HepG2 (cell line): Measurements from ENCODE around the gene ALCAM. TPM values are rescaled to one million over a fixed set of nuclear protein-coding genes. Genes with fewer than 3 reads are reported as not detected.

Experiments
- ATAC-seq: fragments of 200-7000 bp; cut with Tn5 transposase; 3 replicates; pipeline ENCODE4 v1.9.1; 2020; ENCODE audit warnings: mild to moderate bottlenecking, moderate library complexity
- BruUV-seq: library from RNA; stranded (reverse); fragments of 400-500 nt; replicated peaks from 2 replicates; lab custom pipeline; 2021; lab: Mats Ljungman, UMichigan
- CTCF ChIA-PET: fragments of 300-600 bp; formaldehyde crosslinking; extraction: SDS; loops from one replicate; lab custom pipeline; 2021; ENCODE audit warnings: low total read pairs, inconsistent platforms, low intra/inter-chr PET ratio; lab: Yijun Ruan, JAX
- POLR2A ChIA-PET: fragments of 350-600 bp; sonication (Branson Sonifier 250); formaldehyde crosslinking; loops from one replicate; lab custom pipeline; 2020; ENCODE audit warnings: antibody characterized with exemption, inconsistent platforms; lab: Yijun Ruan, JAX
- DNase-seq: peaks from one replicate; pipeline ENCODE4 v3.0.0-alpha.2; 2015; ENCODE audit warnings: low spot score
- FAIRE-seq: peaks from 3 replicates; lab custom pipeline; 2011; peaks lifted over from hg19 to GRCh38; lab: Jason Lieb, UNC
- H2AFZ ChIP-seq: one replicate; pipeline ENCODE4 v1.6.1; 2011; ENCODE audit warnings: low read length, inconsistent platforms
- H3K27ac ChIP-seq: fragments of 300-600 bp; 3 replicates; pipeline ENCODE4 v1.8.0; 2011; ENCODE audit warnings: mixed run types, mild to moderate bottlenecking, mixed read lengths, low read length, inconsistent platforms; ENCODE audit not compliant: insufficient read depth; ENCODE audit errors: extremely low read length
- H3K27me3 ChIP-seq, 2 experiments: fragments of 200-600 bp in 1 of 2; 2 replicates in 1 of 2; 3 replicates in 1 of 2; pipeline versions ENCODE4 v1.6.0 to v1.8.0; 2011; ENCODE audit warnings: low read length in 2 of 2, mild to moderate bottlenecking in 2 of 2, moderate library complexity in 2 of 2, inconsistent platforms in 1 of 2; ENCODE audit not compliant: insufficient read depth in 2 of 2, control insufficient read depth in 1 of 2
- H3K36me3 ChIP-seq, 2 experiments: fragments of 200-600 bp in 1 of 2; replicated peaks in 1 of 2; 2 replicates in 1 of 2; 3 replicates in 1 of 2; pipeline versions ENCODE4 v1.5.1 to v1.8.0; 2011; ENCODE audit warnings: low read length in 2 of 2, inconsistent platforms in 1 of 2; ENCODE audit not compliant: insufficient read depth in 2 of 2, control insufficient read depth in 1 of 2
- H3K4me1 ChIP-seq: 2 replicates; pipeline ENCODE4 v1.5.1; 2012; ENCODE audit warnings: low read length, inconsistent platforms; ENCODE audit not compliant: insufficient read depth
- H3K4me2 ChIP-seq: 2 replicates; pipeline ENCODE4 v1.6.0; 2011; ENCODE audit warnings: low read depth, low read length, inconsistent platforms
- H3K4me3 ChIP-seq, 3 experiments: fragments of 200-600 bp in 1 of 3; sonication (generic), shearing (Covaris generic) in 1 of 3; replicated peaks in 1 of 3; 2 replicates each; pipeline ENCODE4 v1.5.1; 2011 to 2016; ENCODE audit warnings: low read length in 3 of 3, inconsistent platforms in 2 of 3, low read depth in 2 of 3, mild to moderate bottlenecking in 2 of 3, control low read depth in 1 of 3, mixed read lengths in 1 of 3; ENCODE audit not compliant: insufficient read depth in 1 of 3
- H3K79me2 ChIP-seq: one replicate; pipeline ENCODE4 v1.6.1; 2011; ENCODE audit warnings: low read length, inconsistent platforms; ENCODE audit not compliant: insufficient read depth
- H3K9ac ChIP-seq: 2 replicates; pipeline ENCODE4 v1.6.0; 2011; ENCODE audit warnings: mild to moderate bottlenecking, low read depth, low read length, inconsistent platforms; ENCODE audit not compliant: insufficient read depth
- H3K9me3 ChIP-seq: 2 replicates; pipeline ENCODE4 v1.5.1; 2012; ENCODE audit warnings: mild to moderate bottlenecking, low read length
- H4K20me1 ChIP-seq: 2 replicates; pipeline ENCODE4 v1.6.0; 2011; ENCODE audit warnings: inconsistent platforms, mild to moderate bottlenecking, low read length, moderate library complexity; ENCODE audit not compliant: insufficient read depth
- CAMTA2 ChIP-seq: sonication (generic); formaldehyde crosslinking; IDR thresholded peaks from 2 replicates; pipeline ENCODE4 v1.4.0; 2020; ENCODE audit warnings: mild to moderate bottlenecking, missing genetic modification reagents, borderline replicate concordance
- KLF11 ChIP-seq: IDR thresholded peaks from 2 replicates; pipeline ENCODE4 v1.6.1; 2016; ENCODE audit warnings: missing compliant biosample characterization
- MAFF ChIP-seq: IDR thresholded peaks from 2 replicates; pipeline ENCODE4 v1.6.1; 2011; ENCODE audit warnings: low read depth, low read length, improper control_type of control experiment
- MAFK ChIP-seq, 2 experiments: IDR thresholded peaks in 1 of 2; conservative IDR thresholded peaks in 1 of 2; 2 replicates each; pipeline ENCODE4 v1.6.1; 2011; ENCODE audit warnings: improper control_type of control experiment in 2 of 2, low read length in 2 of 2
- NFE2L2 ChIP-seq: fragments of 150-350 bp; IDR thresholded peaks from 2 replicates; pipeline ENCODE4 v1.6.1; 2014; ENCODE audit warnings: low read length
- ZNF121 ChIP-seq: sonication (generic); formaldehyde crosslinking; IDR thresholded peaks from 2 replicates; pipeline ENCODE4 v1.5.0; 2020; ENCODE audit warnings: mild to moderate bottlenecking, missing genetic modification reagents
- ZNF232 ChIP-seq: sonication (generic); formaldehyde crosslinking; IDR thresholded peaks from 2 replicates; pipeline ENCODE4 v1.4.0; 2020; ENCODE audit warnings: missing genetic modification reagents, borderline replicate concordance
- ZNF552 ChIP-seq: sonication (generic); formaldehyde crosslinking; IDR thresholded peaks from 2 replicates; pipeline ENCODE4 v1.9.0; 2022; ENCODE audit warnings: missing genetic modification reagents, mild to moderate bottlenecking, borderline replicate concordance
- ZNF737 ChIP-seq: sonication (generic); formaldehyde crosslinking; IDR thresholded peaks from 2 replicates; pipeline ENCODE4 v1.5.0; 2020; ENCODE audit warnings: missing genetic modification reagents, mild to moderate bottlenecking, borderline replicate concordance
- ZNF747 ChIP-seq: sonication (generic); formaldehyde crosslinking; IDR thresholded peaks from 2 replicates; pipeline ENCODE4 v1.8.1; 2023; ENCODE audit warnings: missing genetic modification reagents, mild to moderate bottlenecking, borderline replicate concordance
- WGBS: methylation state at CpG from one replicate; pipeline ENCODE4 v1.1.6; 2017; ENCODE audit warnings: low lambda C conversion rate; 5-methylcytosine and 5-hydroxymethylcytosine counted together
- in situ Hi-C: cut with HindIII; loops from 2 replicates; pipeline ENCODE4 v1.10.0; 2017; ENCODE audit warnings: low pct_unique_long_range_greater_than_20kb; ENCODE audit not compliant: extremely low pct_ligation_motif_present
- intact Hi-C: fragments of 100-400 bp; cut with micrococcal nuclease; formaldehyde crosslinking; loops from one replicate; pipeline ENCODE4 v1.10.0; 2022; ENCODE audit not compliant: unreplicated experiment
- polyA plus RNA-seq, 8 experiments: library from polyadenylated mRNA; depleted of rRNA in 3 of 8; stranded (reverse) in 7 of 8; unstranded in 1 of 8; fragments of >200 nt; fragmentation: Illumina TruSeq in 4 of 8; extraction: Trizol in 4 of 8; gene quantifications; 2 replicates each; pipeline versions ENCODE4 v1.2.1 to v1.2.3, GENCODE V29; 2011 to 2016; ENCODE audit warnings: low read depth in 4 of 8, missing spikeins in 1 of 8, mixed read lengths in 1 of 8; ENCODE audit not compliant: insufficient read depth in 1 of 8
- total RNA-seq, 5 experiments: library from RNA; depleted of rRNA; stranded (reverse); fragments of >200 nt; fragmentation: Illumina TruSeq; extraction: Trizol; gene quantifications; 2 replicates each; pipeline ENCODE4 v1.2.3, GENCODE V29; 2016; ENCODE audit warnings: low read depth in 1 of 5

Gene ALCAM
- total and polyA plus RNA-seq, 2 of the 13 experiments (the other 11 are each of a cell fraction or from before 2014, with no cell fraction given): 26.0 to 33.1 TPM

GRCh38 chr3:105580296-105580965, 213.7 kb downstream of the ALCAM start:
- TF ChIP-seq ZNF737 (CRISPR knock-in tag): no peak
- no peak for TF ChIP-seq ZNF232
- no peak for TF ChIP-seq NFE2L2
- in situ Hi-C loops (no loop called here), intact Hi-C loops (no loop called here)
- Histone ChIP-seq H3K4me3 (no peak overlapping the region), H3K9ac (no peak overlapping the region), H3K27me3 (no peaks in the 10 kb centered on the region), H2AFZ (no peak overlapping the region), H3K36me3 (no peaks in the 10 kb centered on the region), H3K79me2 (no peaks in the 10 kb centered on the region), H4K20me1 (no peaks in the 10 kb centered on the region), H3K4me2 (no peak overlapping the region), H3K27ac (no peak overlapping the region), H3K4me1 (no peaks in the 10 kb centered on the region), H3K9me3 (no peaks in the 10 kb centered on the region)
- ATAC-seq (no peak), FAIRE-seq (no peak), DNase-seq (no peak)
- POLR2A ChIA-PET: no interaction called here
- WGBS: 35% methylated on average over 7 of the region's 7 CpGs
- CTCF ChIA-PET: no interaction called here
- no TSS peak for BruUV-seq

- in situ Hi-C loops: no loop called here
- FAIRE-seq: no peak
- ChIA-PET POLR2A (no interaction called here), CTCF (no interaction called here)
- no peak for ATAC-seq
- Histone ChIP-seq H3K9me3 (no peaks in the 10 kb centered on the region), H3K27me3 (no peaks in the 10 kb centered on the region), H3K4me3 (no peak overlapping the region), H3K4me2 (no peak overlapping the region), H4K20me1 (no peaks in the 10 kb centered on the region), H3K27ac (no peak overlapping the region), H2AFZ (no peak overlapping the region), H3K36me3 (no peaks in the 10 kb centered on the region), H3K4me1 (no peaks in the 10 kb centered on the region), H3K9ac (no peak overlapping the region), H3K79me2 (no peaks in the 10 kb centered on the region)
- no TSS peak for BruUV-seq
- DNase-seq: no peak
- intact Hi-C loops: no loop called here
- WGBS: 33% methylated on average over 6 of the region's 6 CpGs
- no peak for TF ChIP-seq ZNF552
- no peak for TF ChIP-seq CAMTA2 (CRISPR knock-in tag)
- peak; percentile 30 to 76; a peak in 3 of 4 replicates for TF ChIP-seq MAFK (conservative IDR thresholded peaks at IDR 0.05 in 1 of 2, IDR thresholded peaks at IDR 0.05 in 1 of 2; ENCODE audit: low read length in 2 of 2)
- TF ChIP-seq ZNF121 (CRISPR knock-in tag): no peak
- 0 out of 2 replicates have a peak, but pooled peaks have one; percentile 48 for TF ChIP-seq MAFF
- TF ChIP-seq ZNF747 (CRISPR knock-in tag): no peak
- TF ChIP-seq KLF11 (CRISPR knock-in tag): no peak
- TF ChIP-seq, all 625 proteins: peak for 2
Observed at GRCh38 chr3:105582015-105582414, 215.3 kb downstream of the ALCAM start.
